PC-3 (cell line): Measurements from ENCODE around the gene RSAD1.

Experiments used
- EZH2 ChIP-seq: fragments of 300-600 bp; sonication (generic); IDR thresholded peaks from one replicate; pipeline ENCODE4 v1.6.1; 2017; ENCODE audit warnings: antibody characterized with exemption, mild to moderate bottlenecking, low read length; ENCODE audit not compliant: unreplicated experiment
- EZH2phosphoT487 ChIP-seq: fragments of 300-600 bp; sonication (generic); IDR thresholded peaks from 2 replicates; pipeline ENCODE4 v1.6.1; 2018; ENCODE audit warnings: mild to moderate bottlenecking, antibody characterized with exemption, low read length, borderline replicate concordance
- TF ChIP-seq, protein P1 (sequence below): fragments of 300-600 bp; sonication (generic); conservative IDR thresholded peaks from 2 replicates; pipeline ENCODE4 v1.5.1; 2017; ENCODE audit warnings: antibody characterized with exemption, low read depth, mild to moderate bottlenecking, low read length

DNA sequence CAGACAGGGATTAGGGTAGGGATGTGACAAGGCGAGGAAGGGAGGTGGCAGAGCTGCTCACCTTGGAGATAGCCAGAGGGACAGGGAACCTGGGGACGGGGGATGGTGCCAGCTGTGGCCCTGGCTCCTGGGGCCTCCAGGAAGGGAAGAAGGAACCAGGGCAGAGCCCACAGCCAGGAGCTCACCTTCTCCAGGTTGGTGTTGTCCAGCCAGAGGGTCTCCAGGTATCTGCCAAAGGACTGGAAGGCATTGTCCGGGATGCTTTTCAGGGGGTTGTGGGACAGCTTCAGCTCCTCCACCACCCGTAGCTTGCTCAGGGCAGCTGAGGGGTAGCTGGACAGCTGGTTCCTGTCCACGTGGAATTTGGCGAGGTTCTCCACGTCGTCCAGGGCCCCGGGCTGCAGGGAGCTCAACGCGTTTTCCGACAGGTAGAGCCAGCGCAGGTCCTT, 10.8 kb upstream of the RSAD1 start:
- TF ChIP-seq, protein P1, sequence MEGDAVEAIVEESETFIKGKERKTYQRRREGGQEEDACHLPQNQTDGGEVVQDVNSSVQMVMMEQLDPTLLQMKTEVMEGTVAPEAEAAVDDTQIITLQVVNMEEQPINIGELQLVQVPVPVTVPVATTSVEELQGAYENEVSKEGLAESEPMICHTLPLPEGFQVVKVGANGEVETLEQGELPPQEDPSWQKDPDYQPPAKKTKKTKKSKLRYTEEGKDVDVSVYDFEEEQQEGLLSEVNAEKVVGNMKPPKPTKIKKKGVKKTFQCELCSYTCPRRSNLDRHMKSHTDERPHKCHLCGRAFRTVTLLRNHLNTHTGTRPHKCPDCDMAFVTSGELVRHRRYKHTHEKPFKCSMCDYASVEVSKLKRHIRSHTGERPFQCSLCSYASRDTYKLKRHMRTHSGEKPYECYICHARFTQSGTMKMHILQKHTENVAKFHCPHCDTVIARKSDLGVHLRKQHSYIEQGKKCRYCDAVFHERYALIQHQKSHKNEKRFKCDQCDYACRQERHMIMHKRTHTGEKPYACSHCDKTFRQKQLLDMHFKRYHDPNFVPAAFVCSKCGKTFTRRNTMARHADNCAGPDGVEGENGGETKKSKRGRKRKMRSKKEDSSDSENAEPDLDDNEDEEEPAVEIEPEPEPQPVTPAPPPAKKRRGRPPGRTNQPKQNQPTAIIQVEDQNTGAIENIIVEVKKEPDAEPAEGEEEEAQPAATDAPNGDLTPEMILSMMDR, result no peak
- TF ChIP-seq EZH2, result no peak
- TF ChIP-seq EZH2phosphoT487, result no peak
